GM12878 (cell line): ENCODE measurements around the gene CWC27. TPM values are rescaled to one million over a fixed set of nuclear protein-coding genes. Genes with fewer than 3 reads are reported as not detected.

Source experiments
- CREB1 ChIP-seq: IDR thresholded peaks from 2 replicates; pipeline ENCODE4 v1.6.1; 2012; ENCODE audit warnings: low read depth, mild to moderate bottlenecking, inconsistent platforms
- EED ChIP-seq: sonication (generic); IDR thresholded peaks from 2 replicates; pipeline ENCODE4 v1.6.1; 2016; ENCODE audit warnings: antibody characterized with exemption, low read depth
- ETV6 ChIP-seq, 2 experiments: fragments of 450-650 bp in 1 of 2; IDR thresholded peaks in 1 of 2; conservative IDR thresholded peaks in 1 of 2; 2 replicates each; pipeline ENCODE4 v1.6.1; 2014; ENCODE audit warnings: antibody characterized with exemption in 1 of 2, borderline replicate concordance in 1 of 2, low read depth in 1 of 2, mild to moderate bottlenecking in 1 of 2, moderate library complexity in 1 of 2
- HDGF ChIP-seq: fragments of 450-650 bp; IDR thresholded peaks from 2 replicates; pipeline ENCODE4 v1.6.1; 2016; ENCODE audit warnings: antibody characterized with exemption
- IKZF2 ChIP-seq, 2 experiments: fragments of 450-650 bp; IDR thresholded peaks; 2 replicates each; pipeline ENCODE4 v1.6.1; 2017; ENCODE audit warnings: mild to moderate bottlenecking in 2 of 2, moderate library complexity in 2 of 2
- KAT2A ChIP-seq: conservative IDR thresholded peaks from 2 replicates; pipeline ENCODE4 v1.6.1; 2011; ENCODE audit warnings: low read depth, low read length; ENCODE audit not compliant: control insufficient read depth
- LARP7 ChIP-seq: fragments of 450-650 bp; IDR thresholded peaks from 2 replicates; pipeline ENCODE4 v1.6.1; 2017; ENCODE audit warnings: mild to moderate bottlenecking
- MTA2 ChIP-seq: fragments of 450-650 bp; IDR thresholded peaks from 2 replicates; pipeline ENCODE4 v1.6.1; 2016; ENCODE audit warnings: low read depth, mild to moderate bottlenecking, moderate library complexity
- NR2C2 ChIP-seq: IDR thresholded peaks from 2 replicates; pipeline ENCODE4 v1.6.1; 2011; ENCODE audit warnings: borderline replicate concordance, low read depth; ENCODE audit not compliant: control insufficient read depth, insufficient read length
- POLR2AphosphoS2 ChIP-seq: IDR thresholded peaks from 2 replicates; pipeline ENCODE4 v1.6.1; 2011; ENCODE audit warnings: low read depth, mild to moderate bottlenecking, low read length, improper control_type of control experiment, moderate library complexity
- RBBP5 ChIP-seq: fragments of 200-600 bp; sonication (generic); conservative IDR thresholded peaks from 2 replicates; pipeline ENCODE4 v1.6.1; 2016
- SPI1 ChIP-seq: IDR thresholded peaks from 2 replicates; pipeline ENCODE4 v1.6.1; 2011; ENCODE audit warnings: low read depth, mild to moderate bottlenecking, low read length, moderate library complexity, borderline replicate concordance; ENCODE audit not compliant: insufficient read depth
- TCF12 ChIP-seq: IDR thresholded peaks from 2 replicates; pipeline ENCODE4 v1.6.1; 2011; ENCODE audit warnings: low read depth, mild to moderate bottlenecking, low read length
- TCF3 ChIP-seq: IDR thresholded peaks from 2 replicates; pipeline ENCODE4 v1.6.1; 2012; ENCODE audit warnings: low read depth, mild to moderate bottlenecking, low read length, borderline replicate concordance; ENCODE audit not compliant: insufficient read depth
- YBX1 ChIP-seq: fragments of 450-650 bp; IDR thresholded peaks from 2 replicates; pipeline ENCODE4 v1.6.1; 2016; ENCODE audit warnings: antibody characterized with exemption
- polyA plus RNA-seq, 11 experiments: library from polyadenylated mRNA; depleted of rRNA in 4 of 11; unstranded in 6 of 11; stranded (reverse) in 5 of 11; fragments of >200 nt; fragmentation: Nextera tagmentation in 4 of 11; fragmentation: Illumina TruSeq in 1 of 11; extraction: Ambion mirVana in 4 of 11; extraction: Trizol in 1 of 11; gene quantifications; 1 replicate in 1 of 11; 2 replicates in 10 of 11; pipeline versions ENCODE4 v1.2.1 to v1.2.3, GENCODE V29; 2011 to 2016; ENCODE audit warnings: inconsistent platforms in 2 of 11, missing spikeins in 2 of 11, low read depth in 1 of 11
- total RNA-seq, 4 experiments: library from RNA; depleted of rRNA in 3 of 4; stranded (reverse); fragments of >200 nt in 3 of 4; fragmentation: Illumina TruSeq in 1 of 4; extraction: Trizol in 1 of 4; gene quantifications; 2 replicates each; pipeline versions ENCODE4 v1.2.1 to v1.2.3, GENCODE V29; 2013 to 2021
- TF ChIP-seq, protein P1 (sequence below), 3 experiments: IDR thresholded peaks in 2 of 3; conservative IDR thresholded peaks in 1 of 3; 2 replicates each; pipeline ENCODE4 v1.5.1; 2011; ENCODE audit warnings: low read depth in 3 of 3, low read length in 3 of 3, mild to moderate bottlenecking in 3 of 3, control low read depth in 2 of 3, moderate library complexity in 2 of 3, inconsistent platforms in 1 of 3, mixed read lengths in 1 of 3; ENCODE audit not compliant: control insufficient read depth in 2 of 3, insufficient read depth in 1 of 3; ENCODE audit errors: extremely low read depth in 1 of 3
- TF ChIP-seq, protein P2 (sequence below): IDR thresholded peaks from 2 replicates; pipeline ENCODE4 v1.6.1; 2011; ENCODE audit warnings: borderline replicate concordance, low read depth, mild to moderate bottlenecking, moderate library complexity, mixed read lengths, low read length; ENCODE audit not compliant: insufficient read depth; ENCODE audit errors: extremely low read length
- TF ChIP-seq, protein P3 (sequence below): fragments of 450-650 bp; IDR thresholded peaks from 2 replicates; pipeline ENCODE4 v1.6.1; 2017; ENCODE audit warnings: antibody characterized with exemption, mild to moderate bottlenecking, moderate library complexity
- TF ChIP-seq, protein P4 (sequence below): fragments of 450-650 bp; IDR thresholded peaks from 2 replicates; pipeline ENCODE4 v1.6.1; 2018; ENCODE audit warnings: mild to moderate bottlenecking, low read depth, moderate library complexity; ENCODE audit not compliant: partially characterized antibody

The CWC27 gene
- total and polyA plus RNA-seq, 10 of the 15 experiments (the other 5 are each of a cell fraction or from before 2014, with no cell fraction given), result 21.7 to 61.9 (median 47.0) TPM

DNA sequence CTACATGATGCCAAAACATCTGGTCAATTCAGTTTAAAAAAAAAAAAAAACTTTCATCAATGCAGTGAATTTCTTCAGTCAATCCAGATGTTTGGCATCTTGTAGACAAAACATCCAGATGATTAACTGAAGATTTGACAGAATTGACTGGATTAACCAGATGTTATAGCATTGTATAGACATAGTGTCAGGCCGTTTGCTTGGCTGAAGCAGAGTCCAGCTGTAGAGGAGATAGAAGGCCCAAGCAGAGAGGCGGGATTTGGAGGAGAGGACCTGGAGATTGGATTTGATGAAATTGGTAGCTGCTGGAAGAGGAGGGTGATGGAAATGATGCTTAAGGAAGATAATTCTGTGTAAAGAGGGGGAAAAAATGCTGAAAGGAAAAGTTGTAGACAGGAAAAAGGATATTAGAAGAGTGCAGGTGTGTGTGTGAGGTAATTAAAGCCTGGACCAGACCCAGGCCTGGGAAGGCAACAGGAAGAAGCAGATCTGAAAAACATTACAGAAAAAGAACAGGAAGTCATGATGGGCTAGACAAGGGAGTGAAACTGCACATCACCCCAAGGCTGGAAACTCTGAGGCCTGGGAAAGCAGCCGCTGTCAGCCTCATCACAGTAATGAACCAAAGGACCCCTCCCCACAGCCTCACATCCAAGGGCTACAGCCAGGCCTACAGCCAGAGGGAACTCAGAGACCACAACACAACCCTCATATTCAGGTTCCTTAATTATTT, 258.3 kb downstream of the CWC27 start (continued):
- TF ChIP-seq IKZF2 (IDR thresholded peaks at IDR 0.05), result peak; percentile 28 to 41; a peak in 2 of 4 replicates
- peak; percentile 39; the same call in 1 of the 2 replicates for TF ChIP-seq SPI1
- TF ChIP-seq NR2C2, result no peak
- no peak for TF ChIP-seq TCF12
- TF ChIP-seq, protein P1, sequence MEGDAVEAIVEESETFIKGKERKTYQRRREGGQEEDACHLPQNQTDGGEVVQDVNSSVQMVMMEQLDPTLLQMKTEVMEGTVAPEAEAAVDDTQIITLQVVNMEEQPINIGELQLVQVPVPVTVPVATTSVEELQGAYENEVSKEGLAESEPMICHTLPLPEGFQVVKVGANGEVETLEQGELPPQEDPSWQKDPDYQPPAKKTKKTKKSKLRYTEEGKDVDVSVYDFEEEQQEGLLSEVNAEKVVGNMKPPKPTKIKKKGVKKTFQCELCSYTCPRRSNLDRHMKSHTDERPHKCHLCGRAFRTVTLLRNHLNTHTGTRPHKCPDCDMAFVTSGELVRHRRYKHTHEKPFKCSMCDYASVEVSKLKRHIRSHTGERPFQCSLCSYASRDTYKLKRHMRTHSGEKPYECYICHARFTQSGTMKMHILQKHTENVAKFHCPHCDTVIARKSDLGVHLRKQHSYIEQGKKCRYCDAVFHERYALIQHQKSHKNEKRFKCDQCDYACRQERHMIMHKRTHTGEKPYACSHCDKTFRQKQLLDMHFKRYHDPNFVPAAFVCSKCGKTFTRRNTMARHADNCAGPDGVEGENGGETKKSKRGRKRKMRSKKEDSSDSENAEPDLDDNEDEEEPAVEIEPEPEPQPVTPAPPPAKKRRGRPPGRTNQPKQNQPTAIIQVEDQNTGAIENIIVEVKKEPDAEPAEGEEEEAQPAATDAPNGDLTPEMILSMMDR (IDR thresholded peaks at IDR 0.05 in 2 of 3, conservative IDR thresholded peaks at IDR 0.05 in 1 of 3; ENCODE audit: control insufficient read depth in 2 of 3, extremely low read depth in 1 of 3, insufficient read depth in 1 of 3, low read depth in 3 of 3, low read length in 3 of 3), result peak in 1 of 3 experiments; percentile 10; a peak in 1 of 6 replicates
- TF ChIP-seq LARP7, result no peak
- TF ChIP-seq, protein P2, sequence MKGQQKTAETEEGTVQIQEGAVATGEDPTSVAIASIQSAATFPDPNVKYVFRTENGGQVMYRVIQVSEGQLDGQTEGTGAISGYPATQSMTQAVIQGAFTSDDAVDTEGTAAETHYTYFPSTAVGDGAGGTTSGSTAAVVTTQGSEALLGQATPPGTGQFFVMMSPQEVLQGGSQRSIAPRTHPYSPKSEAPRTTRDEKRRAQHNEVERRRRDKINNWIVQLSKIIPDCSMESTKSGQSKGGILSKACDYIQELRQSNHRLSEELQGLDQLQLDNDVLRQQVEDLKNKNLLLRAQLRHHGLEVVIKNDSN, result no peak
- no peak for TF ChIP-seq YBX1
- TF ChIP-seq, protein P3, sequence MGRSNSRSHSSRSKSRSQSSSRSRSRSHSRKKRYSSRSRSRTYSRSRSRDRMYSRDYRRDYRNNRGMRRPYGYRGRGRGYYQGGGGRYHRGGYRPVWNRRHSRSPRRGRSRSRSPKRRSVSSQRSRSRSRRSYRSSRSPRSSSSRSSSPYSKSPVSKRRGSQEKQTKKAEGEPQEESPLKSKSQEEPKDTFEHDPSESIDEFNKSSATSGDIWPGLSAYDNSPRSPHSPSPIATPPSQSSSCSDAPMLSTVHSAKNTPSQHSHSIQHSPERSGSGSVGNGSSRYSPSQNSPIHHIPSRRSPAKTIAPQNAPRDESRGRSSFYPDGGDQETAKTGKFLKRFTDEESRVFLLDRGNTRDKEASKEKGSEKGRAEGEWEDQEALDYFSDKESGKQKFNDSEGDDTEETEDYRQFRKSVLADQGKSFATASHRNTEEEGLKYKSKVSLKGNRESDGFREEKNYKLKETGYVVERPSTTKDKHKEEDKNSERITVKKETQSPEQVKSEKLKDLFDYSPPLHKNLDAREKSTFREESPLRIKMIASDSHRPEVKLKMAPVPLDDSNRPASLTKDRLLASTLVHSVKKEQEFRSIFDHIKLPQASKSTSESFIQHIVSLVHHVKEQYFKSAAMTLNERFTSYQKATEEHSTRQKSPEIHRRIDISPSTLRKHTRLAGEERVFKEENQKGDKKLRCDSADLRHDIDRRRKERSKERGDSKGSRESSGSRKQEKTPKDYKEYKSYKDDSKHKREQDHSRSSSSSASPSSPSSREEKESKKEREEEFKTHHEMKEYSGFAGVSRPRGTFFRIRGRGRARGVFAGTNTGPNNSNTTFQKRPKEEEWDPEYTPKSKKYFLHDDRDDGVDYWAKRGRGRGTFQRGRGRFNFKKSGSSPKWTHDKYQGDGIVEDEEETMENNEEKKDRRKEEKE, result no peak
- TF ChIP-seq CREB1, result no peak
- no peak for TF ChIP-seq RBBP5
- peak in 1 of 2 experiments; percentile 53; a peak in 1 of 4 replicates for TF ChIP-seq ETV6 (conservative IDR thresholded peaks at IDR 0.05 in 1 of 2, IDR thresholded peaks at IDR 0.05 in 1 of 2; ENCODE audit: borderline replicate concordance in 1 of 2, low read depth in 1 of 2)
- no peak for TF ChIP-seq POLR2AphosphoS2
- TF ChIP-seq, protein P4, sequence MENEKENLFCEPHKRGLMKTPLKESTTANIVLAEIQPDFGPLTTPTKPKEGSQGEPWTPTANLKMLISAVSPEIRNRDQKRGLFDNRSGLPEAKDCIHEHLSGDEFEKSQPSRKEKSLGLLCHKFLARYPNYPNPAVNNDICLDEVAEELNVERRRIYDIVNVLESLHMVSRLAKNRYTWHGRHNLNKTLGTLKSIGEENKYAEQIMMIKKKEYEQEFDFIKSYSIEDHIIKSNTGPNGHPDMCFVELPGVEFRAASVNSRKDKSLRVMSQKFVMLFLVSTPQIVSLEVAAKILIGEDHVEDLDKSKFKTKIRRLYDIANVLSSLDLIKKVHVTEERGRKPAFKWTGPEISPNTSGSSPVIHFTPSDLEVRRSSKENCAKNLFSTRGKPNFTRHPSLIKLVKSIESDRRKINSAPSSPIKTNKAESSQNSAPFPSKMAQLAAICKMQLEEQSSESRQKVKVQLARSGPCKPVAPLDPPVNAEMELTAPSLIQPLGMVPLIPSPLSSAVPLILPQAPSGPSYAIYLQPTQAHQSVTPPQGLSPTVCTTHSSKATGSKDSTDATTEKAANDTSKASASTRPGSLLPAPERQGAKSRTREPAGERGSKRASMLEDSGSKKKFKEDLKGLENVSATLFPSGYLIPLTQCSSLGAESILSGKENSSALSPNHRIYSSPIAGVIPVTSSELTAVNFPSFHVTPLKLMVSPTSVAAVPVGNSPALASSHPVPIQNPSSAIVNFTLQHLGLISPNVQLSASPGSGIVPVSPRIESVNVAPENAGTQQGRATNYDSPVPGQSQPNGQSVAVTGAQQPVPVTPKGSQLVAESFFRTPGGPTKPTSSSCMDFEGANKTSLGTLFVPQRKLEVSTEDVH, result no peak
- TF ChIP-seq TCF3, result no peak
- TF ChIP-seq HDGF, result no peak
- peak; percentile 80 for TF ChIP-seq EED
- no peak for TF ChIP-seq KAT2A
- TF ChIP-seq MTA2, result no peak
